HG03045 (cell line): ENCODE data around the gene CYTH1.
"Not testable (repeated sequence)": the region's sequence is repeated elsewhere in the genome, so short reads cannot be mapped to it uniquely, and the experiment has no call there.

Experiments used
- ATAC-seq: cut with Tn5 transposase; IDR thresholded peaks from one replicate; pipeline ENCODE4 v1.9.1; 2021; ENCODE audit warnings: mild to moderate bottlenecking, moderate library complexity; ENCODE audit not compliant: unreplicated experiment

Gene CYTH1

GRCh38 chr17:78789663-78790181 is 7.6 kb upstream of the CYTH1 start:
- ATAC-seq: no peak

GRCh38 chr17:78789149-78789662 is 7.1 kb upstream of the CYTH1 start:
- no peak for ATAC-seq

- ATAC-seq: no peak
These were observed 6.4 kb upstream of the CYTH1 start for GRCh38 chr17:78788451-78788850.

GRCh38 chr17:78787444-78787843 is 5.4 kb upstream of the CYTH1 start:
- no peak for ATAC-seq

- ATAC-seq: no peak
These were observed 3.6 kb upstream of the CYTH1 start for GRCh38 chr17:78785663-78786057.

- no peak for ATAC-seq
These were observed 3.1 kb upstream of the CYTH1 start for GRCh38 chr17:78785011-78785662.

GRCh38 chr17:78784352-78784751 is 2.3 kb upstream of the CYTH1 start:
- ATAC-seq: no peak

GRCh38 chr17:78783711-78784324 is 1.7 kb upstream of the CYTH1 start:
- ATAC-seq: no peak

GRCh38 chr17:78781104-78781892 is 775 bp downstream of the CYTH1 start:
- ATAC-seq: peak; percentile 32

- no peak for ATAC-seq
These were observed 1.7 kb downstream of the CYTH1 start for GRCh38 chr17:78780335-78780734.

- ATAC-seq: no peak
These were observed 2.2 kb downstream of the CYTH1 start for GRCh38 chr17:78779850-78780249.

- not testable (repeated sequence) for ATAC-seq
These were observed 2.8 kb downstream of the CYTH1 start for GRCh38 chr17:78779286-78779651.

GRCh38 chr17:78777881-78778280 is 4.2 kb downstream of the CYTH1 start:
- no peak for ATAC-seq

GRCh38 chr17:78774956-78775571 is 7.0 kb downstream of the CYTH1 start:
- ATAC-seq: peak; percentile 41

- no peak for ATAC-seq
These were observed 7.6 kb downstream of the CYTH1 start for GRCh38 chr17:78774453-78774852.

- no peak for ATAC-seq
These were observed 10.2 kb downstream of the CYTH1 start for GRCh38 chr17:78771758-78772382.

- no peak for ATAC-seq
These were observed 12.8 kb downstream of the CYTH1 start for GRCh38 chr17:78769196-78769773.

GRCh38 chr17:78767806-78768205 is 14.3 kb downstream of the CYTH1 start:
- ATAC-seq: no peak

- ATAC-seq: no peak
These were observed 15.3 kb downstream of the CYTH1 start for GRCh38 chr17:78766743-78767294.

GRCh38 chr17:78766225-78766624 is 15.8 kb downstream of the CYTH1 start:
- no peak for ATAC-seq
